ENCODE data around the gene GFY.
"Not testable (repeated sequence)": the region's sequence is repeated elsewhere in the genome, so short reads cannot be mapped to it uniquely, and the experiment has no call there.

Gene GFY

GRCh38 chr19:49468746-49469447, 43.7 kb downstream of the GFY start:
- peak; percentile 68 to 76 for DNase-seq (ENCODE audit: low read depth in 2 of 2)

GRCh38 chr19:49469828-49470614, 44.8 kb downstream of the GFY start:
- peak; percentile 54 to 74 for DNase-seq (ENCODE audit: low read depth in 2 of 2)

GRCh38 chr19:49470615-49470978, 45.4 kb downstream of the GFY start:
- no peak for DNase-seq (ENCODE audit: low read depth in 2 of 2)

- no peak for DNase-seq (ENCODE audit: low read depth in 2 of 2)
These were observed 47.7 kb downstream of the GFY start for GRCh38 chr19:49472936-49473335.

- not testable (repeated sequence) for DNase-seq (ENCODE audit: low read depth in 2 of 2)
These were observed 48.3 kb downstream of the GFY start for GRCh38 chr19:49473501-49473867.

GRCh38 chr19:49473868-49474541, 48.8 kb downstream of the GFY start, which contains the start of gene FLT3LG:
FLT3LG (plus strand) TSS chr19:49474215; CDS start chr19:49474640, 425 bp downstream.
- peak; percentile 74 to 85 for DNase-seq (ENCODE audit: low read depth in 2 of 2)

GRCh38 chr19:49474542-49474924, 49.3 kb downstream of the GFY start:
- no peak for DNase-seq (ENCODE audit: low read depth in 2 of 2)

GRCh38 chr19:49475191-49475917, 50.2 kb downstream of the GFY start:
- DNase-seq (ENCODE audit: low read depth in 2 of 2) = no peak

GRCh38 chr19:49475995-49476880, 51.0 kb downstream of the GFY start:
- peak; percentile 69 to 82 for DNase-seq (ENCODE audit: low read depth in 2 of 2)

Measured in stimulated activated CD4-positive, alpha-beta T cell treated with anti-CD3 and anti-CD28 coated beads, Interleukin-15, amount 100 ng/mL, for 48 hours (primary cell).